Lower lobe of right lung (tissue), 2 donors: Measurements from ENCODE around the gene KLF15. TPM values are rescaled to one million over a fixed set of nuclear protein-coding genes. Genes with fewer than 3 reads are reported as not detected.

Experiments used
- ATAC-seq, 2 donors: fragments of 200-7000 bp; cut with Tn5 transposase; one replicate each; pipeline ENCODE4 v1.9.1; 2020 to 2022; ENCODE audit warnings: mild to moderate bottlenecking in 2 of 2, moderate library complexity in 2 of 2
- DNase-seq: peaks from one replicate; pipeline ENCODE4 v3.0.0-alpha.2; 2020
- H3K27ac ChIP-seq: fragments of 200-600 bp; one replicate; pipeline ENCODE4 v1.8.0; 2022
- H3K27me3 ChIP-seq: fragments of 200-600 bp; one replicate; pipeline ENCODE4 v1.8.0; 2022; ENCODE audit warnings: low read depth
- H3K36me3 ChIP-seq: fragments of 200-600 bp; one replicate; pipeline ENCODE4 v1.8.0; 2022; ENCODE audit warnings: mild to moderate bottlenecking
- H3K4me1 ChIP-seq: fragments of 200-600 bp; one replicate; pipeline ENCODE4 v1.8.0; 2022
- H3K4me3 ChIP-seq: fragments of 200-600 bp; one replicate; pipeline ENCODE4 v1.8.0; 2022; ENCODE audit warnings: mild to moderate bottlenecking
- H3K9me3 ChIP-seq: fragments of 200-600 bp; one replicate; pipeline ENCODE4 v1.8.0; 2022
- intact Hi-C: fragments of 100-400 bp; cut with DNase I; formaldehyde crosslinking; loops from one replicate; pipeline ENCODE4 v1.11.0; 2022
- total RNA-seq: library from RNA; stranded (reverse); fragmentation: NEBNext Ultra II Directional; extraction: Animal tissue kit (Norgen Biotek cat#: 25700); gene quantifications from one replicate; pipeline ENCODE4 v1.2.1, GENCODE V29; 2021
- TF ChIP-seq, protein P1 (sequence below): fragments of 200-600 bp; IDR thresholded peaks from one replicate; pipeline ENCODE4 v1.8.0; 2022; ENCODE audit warnings: antibody characterized with exemption, mild to moderate bottlenecking
- donor health status: DM: no; HTN: yes; CAD: no; lungs with severe emphysema.

KLF15 gene
- total RNA-seq, 1 donor from 2014 or later: 40.1 TPM

- H3K9me3 ChIP-seq: no peaks in the 10 kb centered on the region
- no peaks in the 10 kb centered on the region for H3K27me3 ChIP-seq
- TF ChIP-seq, protein P1, sequence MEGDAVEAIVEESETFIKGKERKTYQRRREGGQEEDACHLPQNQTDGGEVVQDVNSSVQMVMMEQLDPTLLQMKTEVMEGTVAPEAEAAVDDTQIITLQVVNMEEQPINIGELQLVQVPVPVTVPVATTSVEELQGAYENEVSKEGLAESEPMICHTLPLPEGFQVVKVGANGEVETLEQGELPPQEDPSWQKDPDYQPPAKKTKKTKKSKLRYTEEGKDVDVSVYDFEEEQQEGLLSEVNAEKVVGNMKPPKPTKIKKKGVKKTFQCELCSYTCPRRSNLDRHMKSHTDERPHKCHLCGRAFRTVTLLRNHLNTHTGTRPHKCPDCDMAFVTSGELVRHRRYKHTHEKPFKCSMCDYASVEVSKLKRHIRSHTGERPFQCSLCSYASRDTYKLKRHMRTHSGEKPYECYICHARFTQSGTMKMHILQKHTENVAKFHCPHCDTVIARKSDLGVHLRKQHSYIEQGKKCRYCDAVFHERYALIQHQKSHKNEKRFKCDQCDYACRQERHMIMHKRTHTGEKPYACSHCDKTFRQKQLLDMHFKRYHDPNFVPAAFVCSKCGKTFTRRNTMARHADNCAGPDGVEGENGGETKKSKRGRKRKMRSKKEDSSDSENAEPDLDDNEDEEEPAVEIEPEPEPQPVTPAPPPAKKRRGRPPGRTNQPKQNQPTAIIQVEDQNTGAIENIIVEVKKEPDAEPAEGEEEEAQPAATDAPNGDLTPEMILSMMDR: no peak
- intact Hi-C loops: no loop called here
- peak; percentile 38 for DNase-seq
- H3K4me3 ChIP-seq: peak overlapping the region; percentile 3
- H3K4me1 ChIP-seq: peaks cover 62% of the 10 kb centered on the region
- H3K27ac ChIP-seq: no peak overlapping the region
- H3K36me3 ChIP-seq: peaks cover 59% of the 10 kb centered on the region
- no peak for ATAC-seq
Observed at GRCh38 chr3:126350502-126351085, 6.6 kb downstream of the KLF15 start.

- H3K27ac ChIP-seq: no peak overlapping the region
- intact Hi-C loops: no loop called here
- H3K36me3 ChIP-seq: peaks cover 66% of the 10 kb centered on the region
- TF ChIP-seq, protein P1: no peak
- H3K27me3 ChIP-seq: no peaks in the 10 kb centered on the region
- no peaks in the 10 kb centered on the region for H3K9me3 ChIP-seq
- no peak overlapping the region for H3K4me3 ChIP-seq
- peak; percentile 31 for DNase-seq
- H3K4me1 ChIP-seq: peaks cover 55% of the 10 kb centered on the region
- ATAC-seq: no peak
Observed at GRCh38 chr3:126349611-126350501, 7.4 kb downstream of the KLF15 start.

- no peak for ATAC-seq
- no peaks in the 10 kb centered on the region for H3K9me3 ChIP-seq
- no peak overlapping the region for H3K27ac ChIP-seq
- peaks cover 67% of the 10 kb centered on the region for H3K36me3 ChIP-seq
- intact Hi-C loops: no loop called here
- peak; percentile 39 for DNase-seq
- peaks cover 47% of the 10 kb centered on the region for H3K4me1 ChIP-seq
- TF ChIP-seq, protein P1: no peak
- H3K27me3 ChIP-seq: no peaks in the 10 kb centered on the region
- H3K4me3 ChIP-seq: no peak overlapping the region
Observed at GRCh38 chr3:126349071-126349470, 8.1 kb downstream of the KLF15 start.

DNA sequence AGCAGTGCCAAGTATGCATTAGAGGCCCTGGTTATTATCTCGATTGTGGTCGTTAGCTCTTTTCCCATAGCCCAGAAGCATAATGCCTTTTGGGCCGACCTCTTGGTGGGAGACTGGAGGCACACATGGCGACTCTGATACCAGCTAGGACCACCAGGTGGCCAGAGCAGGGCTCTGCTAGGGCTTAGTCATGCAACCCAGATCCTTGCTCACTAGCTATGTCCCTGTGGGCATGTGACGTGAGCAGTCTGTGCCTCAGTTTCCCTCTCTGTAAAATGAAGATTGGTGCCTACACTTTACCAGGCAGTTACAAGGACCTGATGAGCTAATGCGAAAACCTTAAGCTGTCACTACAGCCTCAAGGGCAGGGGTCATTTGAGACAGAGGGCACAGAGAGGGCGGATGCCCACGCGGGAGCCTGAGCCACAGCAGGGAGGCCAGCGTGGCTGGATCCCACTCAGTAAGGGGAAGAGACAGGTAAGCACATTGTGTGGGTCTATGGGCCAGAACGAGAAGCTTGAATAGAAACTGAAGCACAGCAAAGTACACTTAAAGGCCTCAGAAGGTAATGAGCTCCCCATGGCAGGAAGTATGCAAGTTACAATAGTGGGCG, 8.8 kb downstream of the KLF15 start:
- Histone ChIP-seq H3K27ac (no peak overlapping the region), H3K36me3 (peaks cover 64% of the 10 kb centered on the region), H3K4me3 (no peak overlapping the region), H3K27me3 (no peaks in the 10 kb centered on the region), H3K9me3 (no peaks in the 10 kb centered on the region), H3K4me1 (peaks cover 40% of the 10 kb centered on the region)
- no peak for ATAC-seq
- TF ChIP-seq, protein P1: no peak
- DNase-seq: peak; percentile 24
- intact Hi-C loops: no loop called here

GRCh38 chr3:126347543-126348161, 9.6 kb downstream of the KLF15 start:
- Histone ChIP-seq H3K4me3 (no peak overlapping the region), H3K27me3 (no peaks in the 10 kb centered on the region), H3K4me1 (peaks cover 33% of the 10 kb centered on the region), H3K36me3 (peaks cover 64% of the 10 kb centered on the region), H3K27ac (no peak overlapping the region), H3K9me3 (no peaks in the 10 kb centered on the region)
- intact Hi-C loops: no loop called here
- no peak for ATAC-seq
- DNase-seq: peak; percentile 39
- TF ChIP-seq, protein P1: no peak
